NCI-H345 (cell line): ENCODE data around the gene SPRYD3.
"Not testable (repeated sequence)": the region's sequence is repeated elsewhere in the genome, so short reads cannot be mapped to it uniquely, and the experiment has no call there.

Experiments used
- DNase-seq: peaks from one replicate; lab custom pipeline; 2025; lab: John Stamatoyannopoulos, UW

Gene SPRYD3

DNA sequence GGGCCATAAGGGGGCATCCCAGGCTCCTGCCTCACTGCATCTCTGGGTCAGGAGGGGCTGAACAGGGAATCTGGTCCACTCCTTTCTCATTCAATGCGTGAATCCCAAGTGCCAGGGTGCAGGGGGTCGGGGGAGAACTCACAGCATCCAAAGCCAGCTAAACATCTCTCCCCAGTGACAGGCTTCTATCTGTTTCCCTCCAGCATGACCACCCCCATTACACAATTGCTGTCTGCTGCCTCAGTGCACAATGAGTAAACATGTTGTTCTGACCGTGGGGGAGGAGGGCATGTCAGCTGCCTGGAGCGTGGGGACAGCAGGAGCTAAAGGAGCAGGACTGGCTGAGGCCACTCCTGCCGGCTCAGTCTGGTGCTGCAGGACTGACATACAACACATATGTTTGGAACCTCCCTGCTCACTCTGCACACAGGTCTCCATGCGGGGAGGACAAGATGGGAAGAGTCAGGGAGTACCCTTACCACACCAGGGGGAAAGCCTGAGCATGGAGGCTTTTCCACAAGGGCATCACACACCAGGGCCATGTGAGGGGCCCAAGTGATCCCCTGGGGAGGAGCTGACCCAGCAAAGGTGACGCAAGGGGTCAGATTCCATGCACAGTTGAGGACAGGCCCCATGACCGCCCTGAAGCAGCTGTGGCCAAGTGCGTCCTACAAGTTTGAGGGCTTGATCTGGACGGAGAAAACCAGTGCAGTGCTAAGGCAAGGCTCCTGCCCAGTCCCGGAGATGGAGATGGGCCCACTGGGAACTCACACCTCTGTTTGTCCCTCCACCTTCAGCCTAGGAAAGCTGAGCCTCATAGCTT lies 27.9 kb downstream of the SPRYD3 start:
- DNase-seq, result no peak

DNA sequence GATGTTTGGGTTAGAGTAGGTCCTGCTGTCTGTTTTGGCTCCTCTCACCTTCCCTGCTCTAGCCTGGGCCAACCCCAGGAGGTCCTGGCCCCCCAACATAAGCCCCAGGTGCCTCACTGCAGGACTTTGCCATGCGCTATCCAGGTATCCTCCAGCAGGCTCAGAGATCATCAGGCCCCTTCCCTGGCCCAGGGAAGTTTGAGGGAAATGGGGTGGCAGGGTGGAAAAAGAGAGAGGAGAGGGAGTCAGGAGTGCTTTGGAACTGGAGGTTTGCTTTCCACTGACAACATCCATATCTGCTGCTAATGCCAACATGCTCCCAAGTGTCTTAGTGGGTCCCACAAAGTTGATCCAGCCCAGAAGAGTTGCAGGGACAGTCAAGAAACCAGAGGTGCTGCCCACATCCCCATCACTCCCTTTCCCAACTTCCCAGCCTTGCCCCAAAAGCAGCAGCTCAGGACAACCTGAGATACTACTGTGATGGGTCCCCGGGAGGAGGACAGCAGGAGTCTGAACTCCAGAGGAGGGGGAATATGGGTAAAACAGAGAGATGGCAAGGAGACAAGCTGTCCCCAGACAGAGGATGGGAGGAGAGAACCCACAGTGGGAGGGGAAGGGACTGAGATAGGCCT lies 28.6 kb downstream of the SPRYD3 start:
- DNase-seq, result no peak

DNA sequence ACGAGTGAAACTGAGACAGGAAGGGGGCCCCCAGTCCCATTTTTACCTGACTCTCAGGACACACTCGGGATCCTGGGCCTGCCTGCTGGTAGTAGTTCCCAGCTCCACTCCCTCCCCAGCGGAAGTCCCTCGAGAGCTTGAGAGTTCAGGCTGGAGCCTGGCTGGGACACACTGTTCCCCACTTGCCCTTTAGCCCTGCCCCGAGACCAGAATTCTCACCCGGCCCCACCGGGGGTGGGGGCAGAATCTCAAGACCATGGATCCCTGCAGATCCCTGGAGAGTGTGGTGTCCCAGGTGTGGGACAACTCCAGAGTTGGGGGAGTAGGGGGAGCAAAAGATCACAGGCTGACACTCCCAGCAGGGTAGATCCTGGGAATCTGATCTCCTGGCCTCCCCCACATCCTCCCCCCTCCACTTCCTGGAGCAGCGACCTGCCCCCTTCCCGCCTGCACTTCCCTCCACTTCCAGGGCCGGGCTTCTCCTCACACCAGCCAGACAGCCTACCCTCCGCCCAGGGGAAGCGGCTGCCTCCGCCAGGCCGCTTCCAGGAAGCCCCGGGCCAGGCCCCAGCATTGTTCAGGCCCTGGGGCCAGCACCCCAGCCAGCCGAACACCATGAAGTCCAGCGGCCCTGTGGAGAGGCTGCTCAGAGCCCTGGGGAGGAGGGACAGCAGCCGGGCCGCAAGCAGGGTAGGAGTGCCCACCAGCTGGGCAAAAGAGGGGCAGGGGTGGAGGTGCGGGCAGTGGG lies 29.4 kb downstream of the SPRYD3 start, which contains the start of gene TNS2:
Gene TNS2 (plus strand): TSS at position 495 of the 748 bp plus-strand sequence. CDS start 121 bp downstream, at position 616.
- DNase-seq, result no peak

DNA sequence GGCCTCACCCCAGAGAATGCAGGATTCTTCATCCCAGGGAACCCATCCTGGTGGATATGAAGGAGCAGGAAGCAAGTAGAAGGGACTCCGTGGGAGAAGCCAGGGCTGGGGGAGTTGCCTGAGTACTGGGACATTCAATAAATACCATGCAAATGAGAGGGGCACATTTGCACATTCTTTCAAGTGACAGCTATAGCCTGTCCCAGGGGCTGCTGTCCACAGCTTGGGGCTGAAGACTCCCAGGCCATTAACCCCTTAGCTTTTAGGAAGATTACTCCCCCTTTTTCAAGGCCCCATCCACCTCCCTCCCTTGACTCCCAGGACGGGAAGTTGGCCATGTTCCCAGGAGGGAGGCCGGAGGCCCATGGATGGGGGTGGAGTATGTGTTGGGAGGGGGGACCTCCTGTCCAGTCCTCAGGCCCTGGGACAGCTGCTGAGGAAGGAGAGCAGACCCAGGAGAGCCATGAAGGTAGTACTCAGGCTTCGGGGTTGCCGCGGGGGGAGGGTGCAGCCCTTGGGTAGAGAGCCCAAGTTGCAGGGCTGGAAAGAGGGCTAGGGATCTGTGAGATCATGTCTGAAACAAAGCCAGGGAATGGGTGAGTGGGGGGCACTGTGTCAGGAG lies 30.3 kb downstream of the SPRYD3 start:
- no peak for DNase-seq

DNA sequence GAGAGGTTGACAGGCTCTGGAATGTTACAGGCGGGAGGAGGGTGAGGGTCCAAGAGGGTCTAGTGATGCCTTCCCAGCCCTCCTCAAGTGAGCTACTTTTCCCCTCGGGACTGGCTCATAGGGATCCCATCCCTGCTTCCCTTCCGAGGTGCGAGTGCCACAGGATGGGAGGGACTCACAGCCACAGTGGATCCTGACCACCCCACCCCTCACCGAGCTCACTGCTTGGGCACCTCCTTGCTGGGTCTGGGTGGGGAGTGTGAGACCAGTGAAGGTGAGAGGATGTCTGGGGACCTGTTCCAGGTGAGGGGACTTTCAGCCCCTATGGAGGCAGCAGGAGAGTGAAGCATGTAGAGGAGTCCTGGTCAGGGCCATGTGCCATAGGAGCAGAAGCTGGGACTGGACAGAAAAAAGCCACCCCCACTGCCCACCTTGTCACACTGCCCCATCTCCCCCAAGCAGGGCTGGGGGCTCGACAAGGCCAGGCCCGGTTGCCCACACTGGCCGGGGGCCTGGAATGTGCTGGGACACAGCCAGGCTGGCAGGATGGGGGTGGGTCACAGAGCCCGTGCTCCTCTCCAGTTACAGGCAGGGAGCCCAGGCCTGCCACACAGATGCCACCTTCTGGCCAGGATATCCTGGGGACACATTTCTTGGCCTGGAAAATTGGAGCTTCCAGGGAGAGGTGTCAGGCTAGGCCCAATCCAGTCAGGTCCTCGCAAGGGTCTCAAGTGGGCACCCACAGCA lies 31.0 kb downstream of the SPRYD3 start:
- DNase-seq, result peak; percentile 11

DNA sequence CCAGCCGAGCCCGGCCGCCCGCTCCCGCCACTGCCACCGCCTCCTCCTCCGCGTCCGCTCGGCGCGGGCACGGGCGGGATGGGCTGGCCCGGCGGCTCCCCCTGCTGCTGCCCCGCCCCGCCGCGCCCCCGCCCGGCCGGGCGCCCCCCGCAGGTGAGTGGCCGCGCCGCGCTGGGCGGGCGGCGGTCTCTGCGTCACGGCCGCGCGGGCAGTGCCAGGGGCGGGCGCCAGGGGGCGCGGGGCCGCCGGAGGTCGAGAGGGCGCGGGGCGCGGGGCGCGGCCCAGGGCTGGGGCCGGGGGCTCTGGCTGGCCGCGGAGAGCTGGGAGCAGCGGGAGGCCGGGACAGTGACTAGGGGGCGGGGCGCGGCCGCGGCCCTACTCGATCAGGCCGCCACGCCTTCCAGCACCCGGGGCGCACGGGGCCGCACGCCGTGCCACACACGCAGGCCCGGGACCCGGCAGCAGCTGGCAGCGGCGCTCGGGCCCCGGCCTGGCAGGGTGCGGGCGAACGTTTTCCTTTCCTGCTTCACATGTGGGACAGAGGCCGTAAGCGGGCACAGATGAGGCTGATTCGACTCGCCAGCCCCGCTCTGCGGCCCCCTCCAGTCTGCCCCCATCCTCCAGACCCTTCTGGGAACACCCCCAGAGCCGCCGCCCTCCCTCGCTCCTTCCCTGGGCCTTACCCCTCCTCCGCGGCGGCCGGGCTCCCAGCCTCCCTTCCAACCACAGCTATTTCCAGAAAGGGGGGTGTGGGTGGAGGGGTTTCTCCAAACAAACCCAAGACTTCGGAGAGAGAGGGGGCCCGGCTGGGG lies 31.8 kb downstream of the SPRYD3 start:
- peak; percentile 81 for DNase-seq

DNA sequence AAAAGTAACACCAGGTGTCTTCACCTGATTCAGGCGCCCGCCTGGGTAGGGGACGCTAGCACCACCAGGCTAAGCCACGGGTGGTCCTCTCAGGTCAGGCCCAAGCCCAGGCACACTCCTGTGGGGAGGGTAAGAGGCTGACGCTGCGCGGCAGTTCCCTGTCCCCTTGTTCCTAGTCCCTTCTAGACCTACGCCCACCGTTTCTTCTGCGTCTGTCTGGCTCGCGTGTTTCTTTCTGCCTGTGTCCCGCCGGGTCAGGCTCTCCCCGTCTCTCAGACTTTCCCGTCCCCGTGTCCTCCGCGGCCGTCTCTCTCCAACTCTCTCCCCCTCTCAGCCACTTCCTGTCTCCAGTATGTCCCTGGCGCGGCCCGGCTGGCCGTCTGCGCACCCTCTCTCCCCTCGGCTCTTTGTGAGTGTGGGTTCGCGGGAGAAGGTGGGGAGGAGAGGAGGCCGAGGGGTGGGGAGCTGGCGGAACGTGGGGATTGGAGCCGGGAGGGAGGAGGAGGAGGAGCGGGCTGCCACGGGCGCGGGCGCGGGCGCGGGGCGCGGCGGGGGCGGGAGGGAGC lies 32.5 kb downstream of the SPRYD3 start:
- DNase-seq, result peak; percentile 81

DNA sequence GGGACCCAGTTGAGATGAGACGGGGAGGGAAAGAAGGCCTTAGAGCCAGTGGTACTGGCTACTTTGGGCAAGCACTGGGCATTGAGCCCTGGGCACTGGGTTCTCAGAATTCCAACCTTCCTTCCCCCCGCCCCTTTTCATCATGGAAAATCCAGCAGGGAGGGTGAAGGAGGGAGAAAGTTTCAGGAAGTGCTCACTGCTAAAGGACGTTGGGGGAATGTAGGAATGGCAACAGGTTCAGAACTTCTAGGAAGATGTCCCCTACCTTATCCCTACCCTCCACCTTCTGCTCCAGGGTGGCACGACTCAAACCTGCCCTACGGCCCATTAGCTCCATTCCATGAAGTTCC lies 33.5 kb downstream of the SPRYD3 start:
- no peak for DNase-seq

DNA sequence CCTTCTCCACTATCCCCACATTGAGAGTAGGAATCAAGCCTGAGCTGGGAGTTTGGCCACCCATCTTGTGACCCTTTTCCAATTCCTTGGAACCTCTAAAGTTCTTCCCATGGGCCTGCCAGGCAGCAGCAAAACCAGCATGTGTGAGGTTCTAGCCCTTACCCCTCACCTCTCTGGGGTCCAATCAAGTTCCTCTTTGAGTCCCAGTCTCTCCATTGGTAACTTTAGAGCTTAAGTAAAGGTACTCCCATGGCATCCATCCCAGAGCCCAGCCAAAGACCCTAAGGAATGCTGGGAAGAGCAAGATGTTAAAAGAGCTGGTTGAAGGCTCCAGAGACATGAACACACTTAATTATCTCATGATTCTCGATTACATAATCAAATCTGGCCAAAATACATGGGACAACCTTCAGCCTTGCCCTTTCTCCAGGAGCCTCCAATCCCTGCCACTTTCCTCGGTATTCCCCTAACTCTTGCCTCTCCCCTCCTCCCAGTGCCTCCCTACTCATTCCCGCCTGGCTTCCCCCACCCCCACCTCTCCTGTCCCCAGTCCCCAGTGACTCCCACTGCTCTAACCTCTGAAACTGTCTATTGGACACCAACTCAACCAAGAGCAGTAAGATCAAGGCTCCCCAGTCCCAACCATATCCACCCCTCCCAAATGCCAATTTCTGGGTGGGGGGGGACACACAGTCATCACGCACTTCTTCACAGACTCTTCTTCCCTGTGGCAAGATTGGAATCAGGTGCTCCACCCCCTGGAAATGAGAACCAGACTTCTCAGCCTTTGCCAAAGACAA lies 34.1 kb downstream of the SPRYD3 start:
- no peak for DNase-seq

DNA sequence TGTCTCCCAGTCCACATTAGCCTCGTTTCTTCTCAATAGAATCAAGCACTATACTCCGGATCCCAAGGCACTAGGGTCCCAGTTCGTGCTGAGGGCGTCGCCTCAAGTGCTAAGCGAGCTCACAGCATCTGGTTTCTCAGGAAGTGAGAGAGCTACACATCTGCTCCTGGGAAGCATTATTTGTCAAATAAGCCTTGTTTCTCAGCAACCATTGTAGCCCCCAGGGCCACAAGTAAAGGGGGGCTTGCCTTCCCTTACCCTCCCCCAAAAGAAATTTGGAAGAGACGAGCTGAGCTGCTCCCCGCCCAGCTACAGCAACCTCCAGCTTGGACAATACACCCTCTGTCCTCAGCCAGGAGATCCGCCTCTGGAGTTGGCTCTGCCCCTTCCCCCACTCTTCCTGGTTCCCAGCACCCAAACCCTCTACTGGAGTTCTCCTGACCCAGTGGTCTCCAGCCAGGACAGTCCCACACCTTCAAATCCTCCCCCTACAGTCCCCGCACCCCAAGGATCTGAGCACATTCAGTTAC lies 35.1 kb downstream of the SPRYD3 start:
- DNase-seq, result no peak

DNA sequence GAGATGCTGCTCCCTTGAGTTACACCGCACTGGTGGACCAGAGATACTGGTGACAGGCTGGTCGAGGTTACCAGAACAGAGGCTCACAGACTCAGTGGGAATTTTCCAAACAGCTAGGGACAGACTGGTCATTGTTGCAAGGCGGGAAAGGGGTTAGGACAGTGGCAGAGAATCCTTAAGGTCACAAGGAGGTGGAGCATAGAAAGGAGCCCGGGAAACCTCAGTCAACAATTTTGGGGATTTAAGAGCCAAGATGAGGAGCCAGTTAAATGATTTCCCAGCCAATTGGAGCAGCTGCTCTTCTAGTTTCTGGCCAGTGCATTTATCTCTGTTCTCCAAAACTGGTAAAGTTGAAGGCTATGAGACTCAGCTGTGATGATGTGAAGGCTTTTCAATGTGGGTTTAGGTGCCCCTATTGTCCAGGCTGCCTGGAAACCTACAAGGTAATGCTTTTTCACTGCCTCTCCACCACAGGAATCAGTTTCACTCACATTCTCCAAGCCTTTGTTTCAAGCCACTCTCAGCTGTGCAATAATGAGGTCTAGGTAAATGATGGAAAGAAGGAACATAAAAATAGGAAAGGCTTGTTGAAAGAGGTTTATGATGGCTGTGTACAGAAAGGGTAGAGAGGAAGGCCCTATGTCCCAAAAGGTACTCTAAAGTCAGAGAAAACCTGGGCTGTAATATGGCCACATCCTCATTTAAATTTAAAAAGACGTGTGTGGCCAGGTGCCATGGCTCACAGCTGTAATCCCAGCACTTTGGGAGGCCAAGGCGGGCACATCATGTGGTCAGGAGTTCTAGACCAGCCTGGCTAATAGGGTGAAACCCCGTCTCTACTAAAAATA lies 36.4 kb downstream of the SPRYD3 start:
- DNase-seq, result no peak

DNA sequence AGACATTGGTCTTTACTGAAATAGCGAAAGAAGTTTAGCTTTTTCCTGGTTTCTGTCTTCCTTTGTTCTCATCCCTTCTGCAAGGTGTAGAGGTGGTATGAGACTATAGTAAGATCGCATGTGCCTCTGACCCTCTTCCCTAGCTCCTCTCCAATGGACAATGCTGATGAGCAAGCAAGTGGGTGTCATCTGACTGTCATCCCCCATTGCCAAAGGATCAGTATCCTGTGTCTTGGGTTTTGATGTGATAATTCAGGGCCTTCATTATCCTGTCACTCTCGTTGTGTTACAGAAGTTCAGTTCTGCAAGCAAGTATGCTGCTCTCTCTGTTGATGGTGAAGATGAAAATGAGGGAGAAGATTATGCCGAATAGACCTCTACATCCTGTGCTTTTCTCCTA lies 39.3 kb downstream of the SPRYD3 start:
- DNase-seq, result no peak

DNA sequence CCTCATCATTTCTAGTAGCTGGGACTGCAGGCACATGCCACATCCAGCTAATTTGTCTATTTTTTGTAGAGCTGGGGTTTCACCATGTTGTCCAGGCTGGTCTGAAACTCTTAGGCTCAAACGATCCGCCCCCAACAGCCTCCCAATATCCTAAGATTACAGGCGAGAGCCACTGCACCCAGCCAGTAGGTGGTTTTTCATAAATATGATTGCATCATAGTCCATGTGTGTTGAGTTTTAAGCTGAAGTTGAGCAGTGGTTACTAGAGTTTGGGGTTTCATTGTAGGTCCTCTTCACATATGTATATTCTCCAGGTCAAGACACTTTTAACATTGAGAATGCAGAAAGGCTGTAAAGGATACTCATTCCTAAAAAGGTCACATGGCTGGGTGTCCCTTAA lies 42.4 kb downstream of the SPRYD3 start:
- DNase-seq, result no peak

DNA sequence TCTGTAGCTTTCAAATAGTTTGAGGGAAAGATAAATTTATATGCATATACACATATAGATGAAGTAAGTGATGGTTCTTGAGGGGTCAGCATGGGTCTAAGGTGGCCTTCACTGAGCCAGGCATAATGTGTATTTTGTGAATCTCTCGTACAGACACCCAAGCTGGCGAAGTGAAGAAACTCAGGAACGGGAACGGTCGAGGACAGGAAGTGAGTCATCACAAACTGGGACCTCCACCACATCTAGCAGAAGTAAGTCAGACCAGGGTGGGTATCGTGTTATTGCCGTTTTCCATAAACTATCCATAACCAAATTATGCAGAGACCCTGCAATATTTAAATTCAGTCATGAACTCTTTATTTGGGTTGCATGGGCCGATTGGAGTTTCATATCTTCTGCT lies 44.7 kb downstream of the SPRYD3 start:
- DNase-seq, result no peak

DNA sequence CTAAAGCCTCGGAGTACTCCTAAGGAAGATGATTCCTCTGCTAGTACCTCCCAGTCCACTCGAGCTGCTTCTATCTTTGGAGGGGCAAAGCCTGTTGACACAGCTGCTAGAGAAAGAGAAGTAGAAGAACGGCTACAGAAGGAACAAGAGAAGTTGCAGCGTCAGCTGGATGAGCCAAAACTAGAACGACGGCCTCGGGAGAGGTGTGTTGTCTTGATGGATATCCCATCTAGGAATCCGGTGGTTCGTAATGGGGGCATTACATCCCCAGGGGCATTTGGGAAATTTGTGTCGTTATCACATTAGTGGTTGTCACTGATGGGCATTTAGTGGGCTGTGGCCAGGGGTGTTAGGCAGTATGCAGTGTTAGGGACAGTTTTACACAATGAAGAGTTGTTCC lies 45.4 kb downstream of the SPRYD3 start:
- DNase-seq, result not testable (repeated sequence)

DNA sequence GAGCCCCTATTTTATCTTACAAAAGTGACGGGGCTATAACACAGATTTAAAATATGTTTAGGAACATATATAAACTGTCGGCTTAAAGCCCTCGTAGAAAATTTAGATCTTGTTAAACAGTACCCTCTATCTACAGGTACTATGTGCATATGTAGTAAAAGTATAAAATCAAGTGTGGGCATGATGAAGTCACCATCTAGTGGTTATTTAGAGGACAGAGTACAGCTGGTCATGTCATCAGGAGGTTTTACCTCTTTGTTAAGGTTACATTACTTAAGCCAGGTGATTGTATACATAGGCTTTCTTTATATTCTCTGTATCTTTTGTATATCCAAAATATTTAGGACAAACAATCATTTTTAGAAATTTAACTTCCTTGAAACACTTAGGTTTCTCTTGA lies 47.6 kb downstream of the SPRYD3 start:
- DNase-seq, result no peak

DNA sequence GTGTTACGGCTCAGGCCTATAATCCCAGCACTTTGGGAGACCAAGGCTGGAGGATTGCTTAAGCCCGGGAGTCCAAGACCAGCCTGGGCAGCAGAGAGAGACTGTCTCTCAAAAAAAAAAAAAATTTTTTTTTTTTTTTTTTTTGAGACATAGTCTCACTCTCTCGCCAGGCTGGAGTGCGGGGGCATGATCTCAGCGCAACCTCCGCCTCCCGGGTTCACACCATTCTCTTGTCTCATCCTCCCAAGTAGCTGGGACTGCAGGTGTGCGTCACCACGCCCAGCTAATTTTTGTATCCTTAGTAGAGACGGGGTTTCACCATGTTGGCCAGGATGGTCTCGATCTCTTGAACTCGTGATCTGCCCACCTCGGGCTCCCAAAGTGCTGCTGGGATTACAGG lies 52.2 kb downstream of the SPRYD3 start:
- DNase-seq, result not testable (repeated sequence)

DNA sequence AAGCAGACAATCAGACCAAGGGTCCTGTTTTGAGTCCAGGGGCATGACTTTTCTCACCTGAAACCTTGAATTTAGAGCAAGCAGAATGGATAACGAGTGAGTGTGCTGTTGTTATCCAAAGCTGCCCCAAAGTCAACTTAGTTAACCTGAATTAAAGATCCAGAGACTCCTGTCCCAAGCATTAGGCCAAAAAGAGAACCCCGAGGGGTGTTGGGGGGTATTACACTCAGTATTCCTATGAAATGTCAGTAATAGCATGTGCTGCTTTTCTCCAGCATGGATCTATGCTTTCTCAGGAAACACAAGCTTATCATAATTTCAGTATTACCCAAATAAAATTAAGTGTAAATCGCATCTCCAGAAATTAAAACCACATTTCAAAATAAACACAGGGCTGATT lies 53.9 kb downstream of the SPRYD3 start:
- no peak for DNase-seq

DNA sequence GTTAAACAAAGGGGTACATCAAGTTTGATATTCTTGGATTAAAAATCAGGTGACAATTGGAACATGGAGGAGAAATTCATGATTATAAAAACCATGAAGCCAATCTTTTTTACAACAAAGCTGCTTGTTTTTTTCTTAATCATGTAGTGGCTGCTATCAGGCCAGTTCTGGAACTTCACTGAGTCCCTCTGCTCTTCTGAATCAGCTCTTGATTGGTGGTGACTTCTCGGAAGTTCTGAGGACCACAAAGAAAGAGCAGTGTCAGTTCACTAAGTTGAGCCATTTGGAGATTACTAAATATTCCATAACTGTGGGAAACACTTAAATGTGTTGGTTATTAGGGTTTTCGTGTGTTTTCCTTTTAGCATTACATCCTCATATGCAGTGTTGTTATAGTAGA lies 64.5 kb downstream of the SPRYD3 start:
- no peak for DNase-seq
